ENCODE results near the gene C6orf62. TPM values are rescaled to one million over a fixed set of nuclear protein-coding genes. Genes with fewer than 3 reads are reported as not detected.
A peak's percentile ranks its signal among the peaks of the same experiment; 100 is the strongest.

The C6orf62 gene
- total RNA-seq, 1 donor from 2014 or later: 79.7 TPM

DNA sequence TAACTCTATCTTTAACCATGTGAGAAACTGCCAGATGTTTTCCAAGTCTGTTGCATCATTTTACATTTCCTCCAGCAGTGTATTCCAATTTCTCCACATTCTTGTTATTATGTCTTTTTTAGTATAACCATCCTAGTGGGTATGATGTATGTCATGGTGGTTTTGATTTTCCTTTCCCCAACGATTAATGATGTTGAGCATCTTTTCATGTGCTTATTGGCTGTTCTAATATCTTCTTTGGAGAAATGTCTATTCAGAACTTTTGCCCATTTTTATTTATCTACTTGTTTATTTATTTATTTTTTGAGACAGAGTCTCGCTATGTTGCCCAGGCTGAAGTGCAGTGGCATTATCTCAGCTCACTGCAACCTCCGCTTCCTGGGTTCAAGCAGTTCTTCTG is 4.3 kb upstream of the C6orf62 start:
- H3K4me1 Mint-ChIP-seq (ENCODE audit: unreplicated experiment): peaks cover 13% of the 10 kb centered on the region
- H3K4me3 Mint-ChIP-seq (ENCODE audit: unreplicated experiment): no peak overlapping the region
- H3K27ac Mint-ChIP-seq (ENCODE audit: unreplicated experiment): no peak overlapping the region

DNA sequence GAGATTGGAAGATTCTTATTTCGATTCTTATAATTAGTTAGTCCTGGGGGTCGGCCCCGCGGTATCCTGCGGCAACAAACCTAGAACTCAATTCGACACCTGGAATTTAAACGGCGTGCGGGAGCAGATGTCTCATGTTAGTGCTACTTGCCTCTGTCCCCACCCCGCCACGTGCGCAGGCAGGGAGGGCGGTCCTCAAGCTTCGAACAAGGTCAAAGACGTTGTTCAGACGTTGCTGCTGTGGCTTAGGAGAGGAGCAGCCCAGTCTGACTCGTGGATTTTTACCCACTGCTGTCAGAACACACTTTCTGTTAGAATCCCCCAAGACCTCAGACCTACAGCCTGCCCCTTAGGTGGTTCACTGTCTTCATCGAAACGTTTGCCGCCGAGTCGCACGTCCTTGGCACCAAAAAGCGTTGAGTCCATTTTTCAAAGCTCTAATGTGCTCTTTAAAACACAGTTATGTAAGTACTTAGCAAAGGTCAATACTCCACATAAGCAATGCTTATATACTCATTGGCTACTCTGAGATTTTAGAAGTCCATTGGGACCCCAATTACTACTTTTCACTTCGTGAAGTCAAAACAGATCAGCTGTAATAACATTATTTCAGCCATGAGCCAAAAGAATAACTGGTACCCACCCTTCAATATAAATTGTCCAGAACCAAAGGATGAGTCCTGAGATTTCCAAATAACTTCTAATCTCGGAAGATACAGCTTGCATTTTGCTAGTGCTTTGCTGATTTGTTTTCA is 2.7 kb upstream of the C6orf62 start:
- DNase-seq (ENCODE audit: extremely low spot score, unreplicated experiment): no peak
- Mint-ChIP-seq H3K4me1 (ENCODE audit: unreplicated experiment) (peaks cover 30% of the 10 kb centered on the region), H3K27ac (ENCODE audit: unreplicated experiment) (peak overlapping the region; percentile 99), H3K9me3 (ENCODE audit: unreplicated experiment) (no peaks in the 10 kb centered on the region), H3K27me3 (ENCODE audit: unreplicated experiment) (no peaks in the 10 kb centered on the region), H3K36me3 (ENCODE audit: unreplicated experiment) (peaks cover 11% of the 10 kb centered on the region), H3K4me3 (ENCODE audit: unreplicated experiment) (peak overlapping the region; percentile 92)
- TF ChIP-seq, protein P1, sequence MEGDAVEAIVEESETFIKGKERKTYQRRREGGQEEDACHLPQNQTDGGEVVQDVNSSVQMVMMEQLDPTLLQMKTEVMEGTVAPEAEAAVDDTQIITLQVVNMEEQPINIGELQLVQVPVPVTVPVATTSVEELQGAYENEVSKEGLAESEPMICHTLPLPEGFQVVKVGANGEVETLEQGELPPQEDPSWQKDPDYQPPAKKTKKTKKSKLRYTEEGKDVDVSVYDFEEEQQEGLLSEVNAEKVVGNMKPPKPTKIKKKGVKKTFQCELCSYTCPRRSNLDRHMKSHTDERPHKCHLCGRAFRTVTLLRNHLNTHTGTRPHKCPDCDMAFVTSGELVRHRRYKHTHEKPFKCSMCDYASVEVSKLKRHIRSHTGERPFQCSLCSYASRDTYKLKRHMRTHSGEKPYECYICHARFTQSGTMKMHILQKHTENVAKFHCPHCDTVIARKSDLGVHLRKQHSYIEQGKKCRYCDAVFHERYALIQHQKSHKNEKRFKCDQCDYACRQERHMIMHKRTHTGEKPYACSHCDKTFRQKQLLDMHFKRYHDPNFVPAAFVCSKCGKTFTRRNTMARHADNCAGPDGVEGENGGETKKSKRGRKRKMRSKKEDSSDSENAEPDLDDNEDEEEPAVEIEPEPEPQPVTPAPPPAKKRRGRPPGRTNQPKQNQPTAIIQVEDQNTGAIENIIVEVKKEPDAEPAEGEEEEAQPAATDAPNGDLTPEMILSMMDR (IDR thresholded peaks at IDR 0.05): no peak

More for the DNA sequence above, 4.3 kb upstream of the C6orf62 start:
- Mint-ChIP-seq H3K36me3 (ENCODE audit: unreplicated experiment) (peaks cover 5% of the 10 kb centered on the region), H3K9me3 (ENCODE audit: unreplicated experiment) (no peaks in the 10 kb centered on the region), H3K27me3 (ENCODE audit: unreplicated experiment) (no peaks in the 10 kb centered on the region)
- no peak for DNase-seq (ENCODE audit: extremely low spot score, unreplicated experiment)
- TF ChIP-seq, protein P1 (IDR thresholded peaks at IDR 0.05): no peak

DNA sequence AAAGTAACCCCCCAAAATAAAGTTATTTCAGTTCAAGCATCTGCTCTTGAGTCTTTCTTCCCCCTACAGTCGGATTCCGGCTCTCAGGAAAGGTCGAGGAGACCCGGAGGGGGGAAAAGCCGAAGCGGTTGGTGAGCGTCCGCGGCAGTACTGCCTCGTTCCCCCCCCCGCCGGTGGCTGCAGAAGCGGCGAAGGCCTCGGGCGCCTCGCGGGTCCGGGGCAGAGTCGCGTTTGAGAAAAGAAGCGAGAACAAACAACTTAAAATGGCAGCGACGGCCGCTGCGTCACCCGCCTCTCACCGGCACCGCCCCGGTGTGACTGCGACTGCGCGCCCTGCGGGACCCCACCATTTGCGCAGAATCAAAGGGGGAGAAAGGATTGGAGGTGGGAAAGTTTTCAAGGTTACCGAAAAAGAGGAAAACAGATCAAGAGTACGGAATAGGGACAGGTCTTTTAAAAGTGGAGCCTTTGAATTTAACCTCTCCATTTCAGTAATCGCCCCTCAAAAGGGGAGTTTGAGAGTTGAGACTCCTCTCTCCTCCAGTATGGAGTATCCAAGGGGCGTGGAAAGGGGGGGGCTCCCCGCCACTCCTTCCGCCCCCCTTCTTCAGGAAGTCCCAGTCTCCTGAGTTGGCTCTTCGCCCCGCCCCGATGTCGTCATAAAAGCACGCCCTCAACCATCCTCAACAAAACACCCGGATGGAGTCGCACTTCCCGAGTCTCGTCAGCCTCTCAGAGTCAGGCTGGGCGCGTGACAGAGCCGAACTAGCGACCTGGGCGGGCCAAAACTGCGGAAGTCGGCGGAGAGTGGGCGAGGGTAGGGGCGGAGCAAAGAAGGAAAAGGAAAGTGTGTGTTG is 1.9 kb upstream of the C6orf62 start:
- H3K27ac Mint-ChIP-seq (ENCODE audit: unreplicated experiment): peak overlapping the region; percentile 99
- peak; percentile 100 for DNase-seq (ENCODE audit: extremely low spot score, unreplicated experiment)
- TF ChIP-seq, protein P1 (IDR thresholded peaks at IDR 0.05): no peak
- H3K9me3 Mint-ChIP-seq (ENCODE audit: unreplicated experiment): no peaks in the 10 kb centered on the region
- H3K27me3 Mint-ChIP-seq (ENCODE audit: unreplicated experiment): no peaks in the 10 kb centered on the region
- H3K36me3 Mint-ChIP-seq (ENCODE audit: unreplicated experiment): peaks cover 13% of the 10 kb centered on the region
- H3K4me3 Mint-ChIP-seq (ENCODE audit: unreplicated experiment): peak overlapping the region; percentile 92
- H3K4me1 Mint-ChIP-seq (ENCODE audit: unreplicated experiment): peaks cover 38% of the 10 kb centered on the region

DNA sequence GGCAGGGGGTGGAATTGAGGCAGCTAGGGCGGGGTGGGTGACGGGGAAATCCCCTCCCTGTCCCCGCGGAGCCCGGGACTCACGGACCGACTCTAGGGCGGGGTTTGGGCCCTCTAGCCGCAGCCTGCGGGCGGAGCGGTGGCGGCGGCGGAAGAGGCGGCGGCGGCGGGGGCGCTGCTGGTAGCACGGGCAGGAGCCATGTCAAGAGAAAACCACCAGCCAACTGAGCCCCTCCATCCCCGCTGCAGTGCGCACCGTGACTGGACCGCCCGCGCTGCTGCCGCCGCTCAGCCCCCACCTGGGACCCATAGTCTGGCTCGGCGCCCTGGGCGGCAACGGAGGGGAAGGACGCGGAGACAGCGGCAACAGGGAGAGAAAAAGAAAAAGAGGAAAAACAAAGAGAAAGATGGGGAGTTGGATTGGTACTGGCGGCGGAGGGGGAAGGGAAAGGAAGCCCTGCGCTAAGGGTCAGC is 1.2 kb upstream of the C6orf62 start:
- H3K4me1 Mint-ChIP-seq (ENCODE audit: unreplicated experiment): peaks cover 44% of the 10 kb centered on the region
- peak overlapping the region; percentile 99 for H3K27ac Mint-ChIP-seq (ENCODE audit: unreplicated experiment)
- no peaks in the 10 kb centered on the region for H3K27me3 Mint-ChIP-seq (ENCODE audit: unreplicated experiment)
- peak; percentile 87 for DNase-seq (ENCODE audit: extremely low spot score, unreplicated experiment)
- no peaks in the 10 kb centered on the region for H3K9me3 Mint-ChIP-seq (ENCODE audit: unreplicated experiment)
- H3K36me3 Mint-ChIP-seq (ENCODE audit: unreplicated experiment): peaks cover 20% of the 10 kb centered on the region
- TF ChIP-seq, protein P1 (IDR thresholded peaks at IDR 0.05): peak; percentile 9
- peak overlapping the region; percentile 92 for H3K4me3 Mint-ChIP-seq (ENCODE audit: unreplicated experiment)
